Airway epithelial cell (primary cell): ENCODE measurements around the gene TEX261. TPM values are rescaled to one million over a fixed set of nuclear protein-coding genes. Genes with fewer than 3 reads are reported as not detected.

Experiments used
- total RNA-seq: library from RNA; depleted of rRNA; stranded (reverse); fragments of >200 nt; gene quantifications from 2 replicates; pipeline ENCODE4 v1.2.3, GENCODE V29; 2015

The TEX261 gene
- total RNA-seq: 20.3 and 31.9 TPM in 2 replicates

GRCh38 chr2:70994699-70995425 is at the start of gene TEX261:
TSS of gene TEX261 (minus strand) at chr2:70994873. CDS start at chr2:70994757, 116 bp downstream.

GRCh38 chr2:70978341-70979179 is 16.1 kb downstream of the TEX261 start, which contains the start of gene ANKRD53:
TSS of gene ANKRD53 (plus strand) at chr2:70978630. CDS start at chr2:70978646, 16 bp downstream.

Other genes starting within 250 kb of the TEX261 start
- not detected in 2 replicates for gene ADD2, start 226.7 kb downstream of the TEX261 start, total RNA-seq
- gene FIGLA, start 204.2 kb downstream of the TEX261 start, total RNA-seq: not detected in 2 replicates
- not detected in 2 replicates for gene CLEC4F, start 174.3 kb downstream of the TEX261 start, total RNA-seq
- not detected in 2 replicates for gene CD207, start 159.1 kb downstream of the TEX261 start, total RNA-seq
- 0.14 and 0.23 TPM in 2 replicates for gene VAX2, start 94.3 kb downstream of the TEX261 start, total RNA-seq
- gene ATP6V1B1, start 59.0 kb downstream of the TEX261 start, total RNA-seq: not detected in 2 replicates
- gene ANKRD53, start 16.2 kb downstream of the TEX261 start, total RNA-seq: 0.28 TPM in 1 of 2 replicates, not detected in the other
- 94.1 and 102 TPM in 2 replicates for gene NAGK, start 73.8 kb upstream of the TEX261 start, total RNA-seq
- 6.8 and 7.0 TPM in 2 replicates for gene MCEE, start 135.4 kb upstream of the TEX261 start, total RNA-seq
- 16.6 and 23.3 TPM in 2 replicates for gene MPHOSPH10, start 135.8 kb upstream of the TEX261 start, total RNA-seq
- 5.0 and 5.9 TPM in 2 replicates for gene PAIP2B, start 232.2 kb upstream of the TEX261 start, total RNA-seq